Measurements from ENCODE around the gene PKD2.

- no peak for TF ChIP-seq POLR2AphosphoS5 (IDR thresholded peaks at IDR 0.05; ENCODE audit: low read depth, low read length)
- TF ChIP-seq REST (IDR thresholded peaks at IDR 0.05; ENCODE audit: insufficient read depth in 1 of 2, low read depth in 2 of 2, low read length in 2 of 2) = no peak
- no peak for TF ChIP-seq TAF1 (IDR thresholded peaks at IDR 0.05; ENCODE audit: borderline replicate concordance, insufficient read depth, low read length)
Measured at GRCh38 chr4:88087004-88087403, 79.6 kb downstream of the PKD2 start.
